GM21390 (cell line): ENCODE data around the gene TLE5.
"Not testable (repeated sequence)": the region's sequence is repeated elsewhere in the genome, so short reads cannot be mapped to it uniquely, and the experiment has no call there.

Experiments
- ATAC-seq: cut with Tn5 transposase; IDR thresholded peaks from one replicate; pipeline ENCODE4 v1.9.1; 2021; ENCODE audit not compliant: unreplicated experiment

The TLE5 gene

DNA sequence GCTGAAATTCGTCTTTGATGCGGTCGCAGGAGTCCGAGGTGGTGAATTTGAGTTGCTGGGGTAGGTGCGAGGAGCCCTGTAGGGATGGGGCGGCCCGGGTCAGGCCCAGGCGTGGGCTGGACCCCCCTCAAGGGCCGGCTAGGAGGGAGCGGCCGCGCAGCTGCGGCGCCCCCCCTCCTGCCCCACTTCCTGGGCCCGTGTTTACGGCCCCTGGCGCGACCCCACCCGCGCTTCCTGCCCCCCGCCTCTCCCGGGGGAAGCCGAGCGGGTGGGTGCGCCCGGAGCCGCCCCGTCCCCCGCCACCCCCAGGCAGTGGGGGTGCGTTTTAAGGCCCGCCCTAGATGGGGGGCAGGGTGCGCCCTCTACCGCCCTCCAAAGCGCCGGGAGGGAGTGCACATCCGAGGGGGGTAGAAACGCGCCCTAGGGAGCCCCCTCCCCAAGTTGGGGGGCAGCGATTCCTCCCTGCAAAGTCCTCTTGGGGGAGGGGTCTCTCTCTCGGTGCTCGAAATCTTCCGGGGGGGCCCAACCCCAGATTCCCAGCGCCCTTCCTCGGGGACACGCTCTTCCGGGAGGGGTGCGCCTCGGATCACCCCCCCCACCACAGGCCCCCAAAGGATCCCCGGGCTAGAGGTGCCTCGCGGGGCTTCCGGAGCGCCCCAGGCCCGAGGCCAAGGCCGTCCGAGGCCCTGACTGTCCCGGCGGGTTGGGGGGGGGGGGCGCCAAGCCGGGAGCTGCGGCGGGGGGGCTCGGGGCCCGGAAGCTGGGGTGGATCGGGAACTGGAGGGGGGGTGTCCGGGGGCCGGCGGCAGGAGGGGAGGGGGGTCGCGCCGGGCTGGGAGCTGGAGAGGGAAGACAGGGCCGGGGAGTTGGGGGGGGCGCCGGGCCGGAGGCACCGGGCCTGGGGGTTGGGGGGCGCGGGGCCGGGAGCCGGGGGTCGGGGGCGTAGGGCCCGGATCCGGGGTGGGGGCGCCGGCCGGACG lies 823 bp downstream of the TLE5 start:
- peak; percentile 47 for ATAC-seq

DNA sequence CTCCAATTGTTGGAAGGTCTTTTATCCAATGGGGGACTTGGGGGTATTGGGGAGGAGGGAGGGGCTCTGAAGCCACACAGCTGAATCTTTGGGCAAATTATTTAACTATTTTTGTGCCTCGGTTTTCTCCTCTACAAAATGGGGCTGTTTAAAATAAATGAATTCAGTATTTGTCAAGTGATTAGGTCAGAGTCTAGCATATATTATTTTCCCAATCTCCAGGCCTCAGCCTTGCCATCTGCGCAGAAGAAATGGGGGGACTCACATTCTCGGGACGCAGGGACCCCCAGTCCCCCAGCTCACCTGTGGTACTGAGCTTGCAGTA lies 1.5 kb downstream of the TLE5 start:
- no peak for ATAC-seq

DNA sequence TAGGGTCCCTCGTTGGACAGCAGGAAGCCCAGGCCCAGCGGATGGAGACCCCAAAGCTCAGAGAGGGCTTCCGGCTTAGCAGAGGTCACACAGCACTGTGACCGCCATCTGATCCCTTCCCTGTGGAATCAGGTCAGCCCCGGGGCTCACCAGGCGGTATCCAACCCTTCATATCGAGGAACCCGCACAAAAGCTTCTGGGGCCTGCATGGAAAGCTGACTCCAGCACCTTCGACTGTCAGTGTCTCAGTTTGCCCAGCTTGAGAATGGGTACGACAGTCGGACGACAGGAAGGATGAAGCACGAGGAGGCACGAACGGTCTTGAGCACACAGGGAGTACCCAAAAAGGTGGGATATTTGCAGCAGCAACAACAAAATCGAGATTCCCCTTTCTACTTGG lies 2.6 kb downstream of the TLE5 start:
- no peak for ATAC-seq

DNA sequence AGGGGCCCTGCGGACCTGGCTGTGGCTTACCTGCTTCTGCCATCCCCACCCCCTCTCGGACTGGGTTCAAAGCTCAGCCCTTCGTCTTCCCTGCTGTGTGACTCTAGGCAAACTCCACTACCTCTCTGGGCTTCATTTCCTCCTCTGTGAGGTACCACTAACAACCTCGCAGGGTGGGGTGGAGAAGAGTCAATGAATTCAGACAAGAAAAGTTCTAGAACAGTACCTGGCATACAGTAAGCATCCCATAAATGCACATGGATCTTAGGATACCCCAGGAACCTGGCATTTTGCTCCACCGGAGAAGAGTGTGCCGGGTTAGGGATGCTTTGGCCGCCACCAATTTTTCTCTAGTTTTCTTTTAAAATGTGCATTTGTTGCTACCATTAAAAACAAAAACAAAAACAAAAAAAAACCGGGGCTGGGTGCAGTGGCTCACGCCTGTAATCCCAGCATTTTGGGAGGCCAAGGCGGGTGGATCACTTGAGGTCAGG lies 3.4 kb downstream of the TLE5 start:
- no peak for ATAC-seq

DNA sequence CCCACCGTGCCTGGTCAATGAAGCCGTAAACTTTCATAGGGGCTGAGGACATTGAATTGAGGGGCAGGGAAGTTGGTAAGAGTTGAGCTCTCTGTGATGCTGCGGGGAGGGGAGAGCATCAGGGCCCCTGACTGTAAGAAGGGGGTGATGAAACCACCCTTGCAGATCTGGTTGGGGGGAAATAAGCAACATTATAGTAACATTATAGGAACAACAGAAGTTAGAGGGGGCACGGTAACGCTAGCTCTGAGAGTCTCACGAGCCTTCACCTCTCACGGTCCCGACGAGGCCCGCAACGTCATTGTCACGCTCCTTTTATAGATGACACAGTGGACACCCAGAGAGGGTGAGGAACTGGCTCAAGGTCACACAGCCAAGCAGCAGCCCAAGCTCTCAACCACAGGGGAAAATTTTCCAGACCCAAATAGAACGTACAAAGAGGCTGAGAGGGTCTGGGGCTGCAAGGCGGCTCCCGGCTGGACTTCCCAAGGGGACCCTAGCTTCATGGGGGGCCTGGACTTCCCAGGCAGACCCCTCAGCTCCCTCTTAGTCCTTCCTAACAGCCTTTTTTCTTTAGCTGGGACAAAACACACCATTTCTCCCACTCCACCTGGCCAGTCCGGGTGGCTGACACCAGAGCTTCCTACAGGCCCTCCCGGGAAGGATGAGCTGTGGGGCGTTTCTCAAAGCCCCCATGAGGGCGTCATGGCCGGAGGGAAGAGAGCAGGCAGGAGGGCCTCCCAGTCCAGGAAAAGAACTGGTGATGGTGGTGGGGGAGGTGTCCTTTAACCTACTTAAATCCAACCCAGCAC lies 4.1 kb downstream of the TLE5 start:
- ATAC-seq: no peak

DNA sequence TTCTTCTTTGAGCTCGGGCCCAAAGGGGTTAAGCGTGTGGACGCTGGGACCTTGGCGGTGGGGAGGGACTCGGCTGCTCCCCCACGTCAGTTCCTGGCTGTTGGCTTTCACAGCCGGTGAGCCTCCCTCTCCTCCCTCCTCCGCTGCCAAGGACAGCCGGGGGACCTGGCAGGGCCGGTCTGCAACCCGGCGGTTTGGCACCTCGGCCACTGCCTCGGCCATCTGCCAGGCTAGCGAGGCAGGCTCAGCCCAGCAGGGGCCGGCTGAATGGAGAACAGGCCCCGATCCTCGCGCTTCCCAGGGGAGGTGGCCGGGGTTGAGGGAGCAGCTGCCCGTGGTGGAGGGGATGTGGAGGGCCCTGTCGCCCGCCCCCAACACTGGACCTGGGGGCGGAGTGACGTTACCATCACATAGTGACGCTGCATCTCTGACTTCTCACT lies 5.0 kb downstream of the TLE5 start:
- no peak for ATAC-seq

DNA sequence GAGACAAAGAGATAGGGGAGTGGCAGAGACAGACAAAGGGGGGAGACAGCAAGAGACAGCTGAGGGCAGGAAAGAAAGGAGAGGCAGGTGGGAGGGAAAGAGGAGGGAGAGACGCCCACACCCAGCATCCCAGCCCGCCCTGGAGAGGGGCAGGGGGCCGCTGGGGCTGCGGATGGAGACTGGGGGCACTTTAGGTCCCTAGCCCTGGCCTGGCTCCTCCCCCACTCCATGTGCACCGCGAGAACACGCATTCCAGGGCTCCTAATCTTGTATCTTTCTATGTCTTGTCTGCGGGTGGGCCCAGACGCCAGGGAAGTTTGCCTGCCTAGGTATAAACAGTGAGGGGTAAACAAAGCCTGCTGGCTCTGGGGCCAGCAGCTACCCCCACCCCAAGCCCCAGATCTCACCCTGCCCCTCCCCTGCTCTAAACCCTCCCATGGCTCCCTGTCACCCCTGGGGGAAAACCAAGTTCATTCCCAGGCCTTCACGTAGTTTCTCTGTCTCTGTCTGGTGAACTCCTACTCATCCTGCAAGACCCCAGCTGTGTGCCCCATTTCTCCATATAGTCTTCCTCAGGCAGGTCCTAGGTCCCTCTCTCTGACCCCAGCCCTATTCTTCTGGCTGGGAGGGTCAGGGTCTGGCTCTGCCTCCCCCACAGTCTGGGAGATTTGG lies 5.7 kb downstream of the TLE5 start:
- no peak for ATAC-seq

DNA sequence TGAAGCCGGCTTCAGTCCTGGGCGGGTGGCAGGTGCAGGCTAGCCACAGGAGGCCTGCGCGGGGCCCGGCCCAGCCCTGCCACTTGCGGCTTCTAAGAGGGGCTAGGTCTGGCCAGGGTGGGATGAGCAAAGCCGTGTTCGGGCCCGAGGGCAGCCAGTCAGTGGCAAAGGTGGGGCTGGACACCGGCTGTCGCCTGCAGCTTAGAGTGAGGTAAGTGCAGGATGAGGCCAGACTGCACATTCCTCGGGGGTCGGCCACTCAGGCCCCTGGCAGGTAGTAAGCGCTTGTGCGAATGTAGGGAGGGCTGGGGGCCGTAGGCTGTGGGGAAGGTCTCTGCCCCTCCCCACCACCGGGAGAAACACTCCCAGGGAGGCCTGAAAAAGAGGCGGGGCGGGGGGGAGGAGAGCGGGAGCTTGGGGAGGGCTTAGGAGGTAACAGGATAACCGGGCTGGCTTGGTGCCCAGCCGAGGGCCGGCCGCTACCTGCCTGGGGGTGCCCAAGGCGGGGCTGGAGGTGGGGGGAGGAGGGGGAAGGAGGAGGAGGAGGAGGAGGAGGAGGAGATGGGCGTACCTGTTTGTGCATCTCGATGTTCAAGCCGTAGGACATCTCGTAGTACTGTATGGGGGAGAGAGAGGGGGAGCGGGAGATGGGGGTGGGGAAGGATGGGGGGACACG lies 6.4 kb downstream of the TLE5 start:
- ATAC-seq: no peak

DNA sequence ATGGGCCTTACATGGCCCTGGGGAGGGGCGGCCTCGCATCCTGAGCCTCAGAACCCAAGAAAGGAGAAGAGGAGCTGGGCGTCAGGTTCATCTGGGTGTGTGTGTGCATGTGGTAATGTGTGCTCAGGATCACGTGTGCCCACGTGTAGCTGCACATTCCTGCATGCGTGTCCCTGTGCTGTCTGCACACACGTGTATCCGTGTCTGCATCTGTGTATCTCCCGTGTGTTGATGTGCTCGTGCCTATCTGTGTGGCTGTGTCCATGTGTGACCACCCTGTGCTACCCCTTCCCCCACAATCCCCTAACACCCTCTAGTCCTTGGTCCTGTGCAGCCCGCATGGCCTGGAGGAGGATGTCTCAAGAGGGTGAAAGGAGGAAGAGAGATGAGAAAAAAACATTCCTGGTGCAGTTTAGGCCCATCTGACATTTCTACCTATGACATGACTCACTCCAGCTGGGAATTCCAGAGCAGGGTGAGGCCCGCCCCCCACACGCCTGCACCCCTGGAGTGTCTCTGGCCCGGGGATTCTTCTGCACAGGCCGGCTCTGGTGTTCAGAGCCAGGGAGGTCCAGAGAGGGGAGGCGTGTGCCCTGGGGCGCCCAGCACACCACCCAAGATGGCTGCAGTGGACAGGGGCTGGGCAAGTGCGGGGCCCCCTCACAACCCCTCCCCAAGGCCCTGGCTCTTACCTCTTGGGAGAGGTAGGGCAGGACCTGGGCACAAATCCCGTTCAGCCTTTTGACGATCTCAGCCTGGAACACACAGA lies 7.1 kb downstream of the TLE5 start:
- no peak for ATAC-seq

DNA sequence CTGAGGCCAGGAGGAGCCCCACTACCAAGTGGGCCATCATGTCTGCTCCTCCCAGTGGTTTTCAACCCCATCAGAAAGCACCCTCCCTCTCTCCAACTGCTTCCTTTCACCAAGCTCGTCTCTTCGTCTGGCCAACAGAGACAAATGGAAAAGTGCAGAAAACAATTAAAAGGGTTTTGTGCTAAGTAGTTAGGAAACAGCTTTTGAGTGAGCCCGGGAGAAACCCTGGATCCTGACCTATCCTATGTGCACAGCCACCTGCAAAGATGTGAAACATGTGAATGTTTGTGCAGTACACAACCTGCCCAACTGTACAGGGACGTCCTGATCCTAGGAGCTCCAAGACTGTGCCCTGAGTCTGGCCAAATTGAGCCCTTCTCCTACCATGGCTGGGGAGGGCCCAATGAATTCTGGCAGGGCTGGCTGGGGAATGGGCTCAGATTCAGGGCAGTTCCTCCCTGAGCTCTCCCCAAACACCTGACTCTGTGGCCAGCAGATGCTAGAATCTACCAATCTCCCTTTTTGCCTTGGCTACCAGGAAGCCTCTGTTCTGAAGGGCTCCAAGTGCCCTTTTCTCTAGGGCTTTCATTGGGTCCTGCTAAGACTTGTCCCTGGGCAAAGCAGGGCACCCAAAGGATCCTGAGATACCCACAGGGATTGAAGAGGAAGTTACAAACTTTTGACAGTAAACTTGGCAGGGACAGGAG lies 7.9 kb downstream of the TLE5 start:
- ATAC-seq: no peak

DNA sequence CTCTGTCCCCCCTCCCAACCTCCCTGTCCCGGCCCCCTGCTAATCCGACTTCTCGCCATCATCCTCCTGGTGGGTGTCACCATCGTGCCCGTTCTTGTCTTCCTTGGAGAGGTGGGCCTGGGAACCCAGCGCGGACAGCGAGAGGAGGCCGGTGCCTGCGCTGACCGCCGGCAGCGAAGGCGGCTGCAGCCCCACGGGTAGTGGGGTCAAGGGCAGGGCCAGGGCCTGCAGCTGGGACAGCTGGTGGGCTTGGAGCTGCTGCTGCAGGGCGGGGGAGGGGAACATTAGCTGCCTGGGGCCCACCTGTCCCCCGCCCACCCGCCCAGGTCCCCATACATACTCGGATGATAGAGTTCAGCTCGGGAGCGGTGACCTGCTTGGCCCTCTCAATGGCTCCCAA lies 8.5 kb downstream of the TLE5 start:
- no peak for ATAC-seq

DNA sequence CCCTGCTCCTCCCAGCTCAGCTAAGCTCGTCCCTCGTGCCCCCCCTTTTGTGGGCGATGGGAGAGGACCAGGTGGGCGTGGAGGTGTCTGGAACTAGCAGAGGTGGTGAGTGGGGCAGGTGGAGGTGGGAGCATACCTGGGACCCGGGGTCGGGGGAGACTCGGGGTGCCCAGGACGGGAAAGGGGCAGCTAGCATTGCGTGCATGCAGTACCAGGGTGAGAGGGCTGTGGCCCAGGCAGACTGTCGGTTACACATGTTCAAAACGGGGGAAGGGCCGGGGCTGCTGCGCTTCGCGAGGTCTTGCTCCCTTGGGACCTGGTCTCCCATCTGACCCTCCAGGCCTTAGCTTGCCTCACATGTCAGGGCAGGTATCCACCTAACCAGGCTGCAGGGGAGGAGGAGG lies 9.1 kb downstream of the TLE5 start:
- ATAC-seq: no peak

DNA sequence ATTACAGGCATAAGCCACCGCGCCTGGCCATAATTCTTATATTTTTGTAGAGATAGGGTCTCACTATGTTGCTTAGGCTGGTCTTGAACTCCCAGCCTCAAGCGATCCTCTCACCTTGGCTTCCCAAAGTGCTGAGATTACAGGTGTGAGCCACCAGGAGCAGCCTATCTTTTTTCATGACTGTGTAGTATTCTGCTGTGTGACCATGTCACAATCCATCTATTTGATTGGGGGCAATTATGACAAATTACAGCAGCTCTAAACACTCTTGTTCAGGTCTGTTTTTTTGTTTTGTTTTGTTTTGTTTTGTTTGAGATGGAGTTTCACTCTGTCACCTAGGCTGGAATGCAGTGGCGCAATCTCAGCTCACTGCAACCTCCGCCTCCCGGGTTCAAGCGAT lies 12.3 kb downstream of the TLE5 start:
- not testable (repeated sequence) for ATAC-seq

DNA sequence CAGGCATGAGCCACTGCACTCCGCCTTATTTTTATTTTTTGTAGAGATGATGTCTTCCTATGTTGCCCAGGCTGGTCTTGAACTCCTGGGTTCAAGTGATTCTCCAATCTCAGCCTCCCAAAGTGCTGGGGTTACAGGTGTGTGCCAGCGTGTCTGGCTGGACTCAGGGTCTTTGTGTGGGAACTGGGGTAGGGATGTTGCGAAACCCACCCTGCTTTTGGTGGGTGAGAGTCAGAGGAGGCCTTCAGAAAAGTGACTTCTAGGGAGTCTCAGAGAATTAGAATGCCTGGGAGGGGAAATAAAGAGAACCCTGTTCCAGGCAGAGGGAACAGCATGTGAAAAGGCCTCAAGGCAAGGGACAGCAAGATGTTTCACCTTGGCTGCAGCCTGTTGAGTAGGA lies 13.2 kb downstream of the TLE5 start:
- ATAC-seq: no peak

DNA sequence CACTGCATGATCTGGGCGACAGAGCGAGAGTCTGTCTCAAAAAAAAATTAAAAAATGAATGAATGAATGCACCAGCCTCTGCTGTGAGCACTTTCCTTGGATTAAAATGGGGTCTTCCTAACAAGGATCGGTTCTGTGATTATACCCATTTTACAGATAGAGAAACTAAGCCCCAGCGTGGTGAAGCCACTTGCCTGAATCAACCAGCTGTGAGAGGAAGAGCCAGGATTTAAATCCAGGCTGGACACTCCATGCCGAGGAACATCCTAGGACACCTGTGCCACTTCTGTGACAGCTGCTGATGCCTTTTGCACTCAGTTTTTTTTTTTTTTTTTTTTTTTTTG lies 14.1 kb downstream of the TLE5 start:
- ATAC-seq: no peak

DNA sequence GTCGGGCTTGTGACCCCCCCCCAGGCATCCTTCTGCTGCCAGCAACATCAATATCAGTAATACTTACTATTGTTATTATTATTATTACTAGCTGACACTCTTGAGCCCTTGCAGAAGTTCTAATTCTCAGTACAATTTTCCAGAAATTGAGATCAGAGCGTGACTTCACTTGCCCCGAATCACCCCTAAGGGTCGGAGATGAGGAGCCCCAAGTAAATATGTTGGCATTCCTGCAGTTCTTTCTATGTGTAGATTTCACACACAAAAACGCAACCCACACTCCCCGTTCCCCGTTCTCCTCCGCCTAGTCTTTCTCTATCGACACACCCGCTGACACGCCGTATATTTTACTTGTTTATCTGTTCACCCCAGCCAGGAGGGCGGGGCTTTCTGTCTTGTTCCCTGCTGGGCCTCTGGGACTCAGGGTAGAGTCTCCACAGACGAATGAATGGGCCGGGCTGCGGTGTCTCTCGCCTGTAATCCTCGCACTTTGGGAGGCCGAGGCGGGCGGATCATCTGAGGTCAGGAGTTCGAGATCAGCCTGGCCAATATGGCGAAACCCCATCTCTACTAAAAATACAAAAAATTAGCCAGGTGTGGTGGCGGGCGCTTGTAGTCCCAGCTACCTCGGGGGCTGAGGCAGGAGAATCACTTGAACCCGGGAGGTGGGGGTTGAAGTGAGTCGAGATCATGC lies 14.7 kb downstream of the TLE5 start:
- ATAC-seq: no peak

DNA sequence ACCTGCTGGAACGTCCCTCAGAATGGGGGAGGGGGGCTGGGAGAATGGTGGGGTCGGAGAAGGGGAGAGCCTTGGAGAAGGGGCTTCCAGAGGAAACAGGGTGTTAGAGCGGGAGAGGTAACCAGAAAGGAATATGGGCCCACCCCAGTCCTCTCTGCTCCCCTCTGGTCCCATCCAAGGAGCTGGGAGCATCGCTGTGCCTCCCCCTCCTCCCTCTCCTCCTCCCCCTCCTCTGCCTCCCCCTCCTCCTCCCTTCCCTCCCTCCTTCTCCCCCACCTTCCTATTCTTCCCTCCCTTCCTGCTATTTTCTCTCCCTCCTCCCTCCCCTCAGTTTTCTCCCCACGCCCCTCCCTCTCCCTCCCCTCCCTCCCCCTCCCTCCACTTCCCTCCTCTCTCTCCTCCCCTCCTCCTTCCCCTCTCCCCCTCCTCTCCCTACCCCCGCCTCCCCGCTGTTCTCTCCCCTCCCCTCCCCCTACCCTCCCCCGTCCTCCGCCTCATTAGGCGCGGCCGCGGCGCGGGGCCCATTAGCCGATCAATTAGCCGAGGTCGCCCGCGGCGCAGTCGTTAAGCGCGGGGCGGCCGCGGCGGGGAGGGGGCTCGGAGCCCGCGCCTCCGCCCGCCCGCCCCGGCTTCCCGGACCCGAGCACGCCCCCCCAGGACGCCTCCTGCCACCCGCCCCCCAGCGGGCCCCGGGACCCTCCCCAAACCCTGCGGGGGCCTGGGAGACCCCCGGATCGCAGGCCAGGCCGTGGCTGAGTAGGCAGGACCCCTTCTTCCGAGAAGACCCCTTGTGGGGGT lies 15.4 kb downstream of the TLE5 start:
- no peak for ATAC-seq
